Keratinocyte (primary cell): ENCODE measurements around the gene PRMT2. TPM values are rescaled to one million over a fixed set of nuclear protein-coding genes. Genes with fewer than 3 reads are reported as not detected.

Experiments used
- DNase-seq: peaks from one replicate; pipeline ENCODE4 v3.0.0-alpha.2; 2011; ENCODE audit warnings: low read depth, missing footprints, low spot score
- FAIRE-seq: peaks from 2 replicates; lab custom pipeline; 2011; peaks lifted over from hg19 to GRCh38; lab: Jason Lieb, UNC
- H2AFZ ChIP-seq: 2 replicates; pipeline ENCODE4 v1.6.0; 2012; ENCODE audit warnings: low read length, control low read depth, inconsistent platforms; ENCODE audit not compliant: control insufficient read depth
- H3K27ac ChIP-seq: 2 replicates; pipeline ENCODE4 v1.5.1; 2011; ENCODE audit warnings: low read length; ENCODE audit not compliant: control insufficient read depth, insufficient read depth
- H3K27me3 ChIP-seq: 3 replicates; pipeline ENCODE4 v1.6.0; 2011; ENCODE audit warnings: low read length; ENCODE audit not compliant: control insufficient read depth, insufficient read depth; ENCODE audit errors: extremely low read depth
- H3K36me3 ChIP-seq, 2 experiments: 2 replicates in 1 of 2; 3 replicates in 1 of 2; pipeline ENCODE4 v1.5.1; 2011; ENCODE audit warnings: low read length in 2 of 2, mild to moderate bottlenecking in 1 of 2; ENCODE audit not compliant: control insufficient read depth in 2 of 2, insufficient read depth in 2 of 2; ENCODE audit errors: extremely low read depth in 1 of 2
- H3K4me1 ChIP-seq: 3 replicates; pipeline ENCODE4 v1.5.1; 2011; ENCODE audit warnings: low read length; ENCODE audit not compliant: control insufficient read depth, insufficient read depth; ENCODE audit errors: extremely low read depth
- H3K4me2 ChIP-seq: 3 replicates; pipeline ENCODE4 v1.6.0; 2011; ENCODE audit warnings: low read depth, low read length; ENCODE audit not compliant: control insufficient read depth, insufficient read depth; ENCODE audit errors: extremely low read depth
- H3K4me3 ChIP-seq, 3 experiments: fragments of 200-600 bp in 1 of 3; sonication (generic) in 1 of 3; 2 replicates in 2 of 3; 3 replicates in 1 of 3; pipeline ENCODE4 v1.5.1; 2011 to 2016; ENCODE audit warnings: low read length in 3 of 3, mild to moderate bottlenecking in 3 of 3, control low read depth in 2 of 3, inconsistent platforms in 1 of 3, low read depth in 1 of 3, mixed read lengths in 1 of 3, mixed run types in 1 of 3, moderate library complexity in 1 of 3; ENCODE audit not compliant: control insufficient read depth in 2 of 3, insufficient read depth in 2 of 3; ENCODE audit errors: extremely low read depth in 1 of 3
- H3K79me2 ChIP-seq: 2 replicates; pipeline ENCODE4 v1.6.0; 2012; ENCODE audit warnings: low read length; ENCODE audit not compliant: control insufficient read depth, insufficient read depth
- H3K9ac ChIP-seq: 3 replicates; pipeline ENCODE4 v1.6.0; 2011; ENCODE audit warnings: low read length; ENCODE audit not compliant: control insufficient read depth, insufficient read depth; ENCODE audit errors: extremely low read depth
- H3K9me1 ChIP-seq: 3 replicates; pipeline ENCODE4 v1.6.0; 2011; ENCODE audit warnings: low read length; ENCODE audit not compliant: control insufficient read depth, insufficient read depth; ENCODE audit errors: extremely low read depth
- H3K9me3 ChIP-seq: 2 replicates; pipeline ENCODE4 v1.5.1; 2012; ENCODE audit warnings: low read depth, low read length; ENCODE audit not compliant: control insufficient read depth
- H4K20me1 ChIP-seq: 3 replicates; pipeline ENCODE4 v1.6.0; 2011; ENCODE audit warnings: low read length; ENCODE audit not compliant: control insufficient read depth, insufficient read depth; ENCODE audit errors: extremely low read depth
- EZH2 ChIP-seq: IDR thresholded peaks from one replicate; pipeline ENCODE4 v1.6.1; 2012; ENCODE audit warnings: inconsistent platforms, mild to moderate bottlenecking, low read length, moderate library complexity
- dilution Hi-C: fragments of 300-500 bp; cut with MboI; formaldehyde crosslinking; loops from one replicate; pipeline ENCODE4 v1.7.0; 2020; ENCODE audit warnings: low sequenced_read_pairs; ENCODE audit not compliant: extremely low pct_ligation_motif_present
- polyA plus RNA-seq, 5 experiments: library from polyadenylated mRNA; depleted of rRNA in 3 of 5; stranded (reverse) in 3 of 5; stranded (forward) in 1 of 5; unstranded in 1 of 5; fragments of >200 nt; gene quantifications; 1 replicate in 1 of 5; 2 replicates in 3 of 5; 3 replicates in 1 of 5; pipeline versions ENCODE4 v1.2.1 to v1.2.3, GENCODE V29; 2011 to 2012; ENCODE audit warnings: missing spikeins in 2 of 5, low read depth in 1 of 5, low replicate concordance in 1 of 5
- TF ChIP-seq, protein P1 (sequence below), 3 experiments: IDR thresholded peaks in 1 of 3; conservative IDR thresholded peaks in 1 of 3; optimal IDR thresholded peaks in 1 of 3; 2 replicates in 2 of 3; 3 replicates in 1 of 3; pipeline versions ENCODE3 to v1.5.1; 2011; ENCODE audit warnings: low read length in 3 of 3, mild to moderate bottlenecking in 3 of 3, moderate library complexity in 2 of 3, control low read depth in 1 of 3, inconsistent platforms in 1 of 3; ENCODE audit not compliant: insufficient read depth in 2 of 3; ENCODE audit errors: extremely low read depth in 1 of 3

Gene PRMT2
- polyA plus RNA-seq, 1 donor (not counting 4 experiments of a cell fraction or from before 2014, with no cell fraction given) = 97.3 TPM

DNA sequence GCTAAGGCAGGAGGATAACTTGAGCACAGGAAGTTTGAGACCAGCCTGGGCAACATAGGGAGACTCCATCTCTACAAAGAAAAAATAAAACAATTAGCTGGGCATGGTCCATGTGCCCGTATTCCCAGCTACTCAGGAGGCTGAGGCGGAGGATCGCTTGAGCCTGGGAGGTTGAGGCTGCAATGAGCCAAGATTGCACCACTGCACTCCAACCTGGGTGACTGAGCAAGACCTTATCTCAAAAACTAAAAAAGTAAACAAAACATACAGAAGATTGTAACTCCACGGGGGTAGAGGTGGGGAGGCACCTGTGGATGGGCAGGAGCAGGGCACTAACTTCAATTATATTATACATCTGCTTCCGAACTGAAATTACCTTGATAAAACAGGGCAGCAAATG is 35.2 kb upstream of the PRMT2 start:
- Histone ChIP-seq H3K9ac (no peak overlapping the region), H2AFZ (no peak overlapping the region), H3K4me1 (no peaks in the 10 kb centered on the region), H3K9me1 (no peaks in the 10 kb centered on the region), H4K20me1 (no peaks in the 10 kb centered on the region), H3K79me2 (no peaks in the 10 kb centered on the region), H3K4me3 (no peak overlapping the region), H3K9me3 (no peaks in the 10 kb centered on the region), H3K36me3 (no peaks in the 10 kb centered on the region), H3K27ac (no peak overlapping the region), H3K27me3 (peaks cover 7% of the 10 kb centered on the region), H3K4me2 (no peak overlapping the region)
- DNase-seq = no peak
- dilution Hi-C loops = no loop called here
- TF ChIP-seq EZH2 = no peak
- no peak for FAIRE-seq

DNA sequence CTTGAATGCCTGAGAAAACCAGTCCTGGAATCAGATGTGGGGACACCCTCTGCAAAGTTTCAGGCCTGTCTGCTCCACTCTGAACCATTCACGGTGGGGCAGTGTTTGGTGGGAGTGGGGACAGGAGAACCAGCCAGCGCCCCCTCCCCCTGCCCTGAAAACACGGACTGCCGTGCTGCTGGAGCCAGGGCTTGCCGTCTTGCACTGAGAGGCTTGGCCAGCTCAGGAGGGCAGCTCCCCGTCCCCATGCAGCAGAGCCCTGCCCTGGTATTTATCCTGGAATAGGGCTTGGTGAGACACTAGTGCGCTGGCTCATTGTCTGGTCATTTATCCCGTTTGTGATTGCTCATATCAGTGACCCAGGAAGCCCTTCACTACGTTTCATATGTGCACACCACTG is 34.5 kb upstream of the PRMT2 start:
- dilution Hi-C loops = no loop called here
- no peak for FAIRE-seq
- no peaks in the 10 kb centered on the region for H3K79me2 ChIP-seq
- no peaks in the 10 kb centered on the region for H3K9me1 ChIP-seq
- no peak for DNase-seq
- H3K4me3 ChIP-seq = no peak overlapping the region
- H3K9me3 ChIP-seq = no peaks in the 10 kb centered on the region
- no peaks in the 10 kb centered on the region for H3K36me3 ChIP-seq
- no peak overlapping the region for H3K4me2 ChIP-seq
- H3K9ac ChIP-seq = no peak overlapping the region
- TF ChIP-seq, protein P1, sequence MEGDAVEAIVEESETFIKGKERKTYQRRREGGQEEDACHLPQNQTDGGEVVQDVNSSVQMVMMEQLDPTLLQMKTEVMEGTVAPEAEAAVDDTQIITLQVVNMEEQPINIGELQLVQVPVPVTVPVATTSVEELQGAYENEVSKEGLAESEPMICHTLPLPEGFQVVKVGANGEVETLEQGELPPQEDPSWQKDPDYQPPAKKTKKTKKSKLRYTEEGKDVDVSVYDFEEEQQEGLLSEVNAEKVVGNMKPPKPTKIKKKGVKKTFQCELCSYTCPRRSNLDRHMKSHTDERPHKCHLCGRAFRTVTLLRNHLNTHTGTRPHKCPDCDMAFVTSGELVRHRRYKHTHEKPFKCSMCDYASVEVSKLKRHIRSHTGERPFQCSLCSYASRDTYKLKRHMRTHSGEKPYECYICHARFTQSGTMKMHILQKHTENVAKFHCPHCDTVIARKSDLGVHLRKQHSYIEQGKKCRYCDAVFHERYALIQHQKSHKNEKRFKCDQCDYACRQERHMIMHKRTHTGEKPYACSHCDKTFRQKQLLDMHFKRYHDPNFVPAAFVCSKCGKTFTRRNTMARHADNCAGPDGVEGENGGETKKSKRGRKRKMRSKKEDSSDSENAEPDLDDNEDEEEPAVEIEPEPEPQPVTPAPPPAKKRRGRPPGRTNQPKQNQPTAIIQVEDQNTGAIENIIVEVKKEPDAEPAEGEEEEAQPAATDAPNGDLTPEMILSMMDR (optimal IDR thresholded peaks at IDR 0.05 in 1 of 3, IDR thresholded peaks at IDR 0.05 in 1 of 3, conservative IDR thresholded peaks at IDR 0.05 in 1 of 3; ENCODE audit: extremely low read depth in 1 of 3, insufficient read depth in 2 of 3, low read length in 3 of 3) = no peak
- TF ChIP-seq EZH2 = no peak
- H2AFZ ChIP-seq = no peak overlapping the region
- H3K27ac ChIP-seq = no peak overlapping the region
- H3K27me3 ChIP-seq = peaks cover 7% of the 10 kb centered on the region
- no peaks in the 10 kb centered on the region for H3K4me1 ChIP-seq
- no peaks in the 10 kb centered on the region for H4K20me1 ChIP-seq

DNA sequence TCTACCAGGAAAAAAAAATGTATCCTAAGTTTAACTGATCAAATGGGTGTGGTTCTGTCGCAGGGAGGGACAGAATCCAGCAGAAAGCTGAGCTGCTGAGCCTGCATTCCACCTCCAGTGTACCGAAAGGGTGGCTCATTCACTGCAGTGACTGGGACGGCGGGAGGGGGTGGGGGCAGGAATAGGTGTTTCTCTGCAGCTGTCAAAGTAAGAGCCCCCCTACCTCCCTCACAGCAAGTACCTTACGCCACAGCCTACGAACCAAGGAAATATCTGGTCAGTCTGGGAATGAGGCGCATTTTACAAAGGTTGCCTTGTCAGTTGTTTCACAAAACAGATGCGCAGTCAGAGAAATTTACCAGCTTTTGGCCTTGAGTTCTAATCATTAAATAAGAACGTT is 32.2 kb upstream of the PRMT2 start:
- TF ChIP-seq, protein P1 (optimal IDR thresholded peaks at IDR 0.05 in 1 of 3, IDR thresholded peaks at IDR 0.05 in 1 of 3, conservative IDR thresholded peaks at IDR 0.05 in 1 of 3; ENCODE audit: extremely low read depth in 1 of 3, insufficient read depth in 2 of 3, low read length in 3 of 3) = no peak
- Histone ChIP-seq H3K4me2 (no peak overlapping the region), H3K9ac (no peak overlapping the region), H3K4me1 (no peaks in the 10 kb centered on the region), H3K4me3 (no peak overlapping the region), H3K9me3 (no peaks in the 10 kb centered on the region), H3K36me3 (no peaks in the 10 kb centered on the region), H3K79me2 (no peaks in the 10 kb centered on the region), H3K27me3 (peaks cover 14% of the 10 kb centered on the region), H2AFZ (no peak overlapping the region), H3K9me1 (no peaks in the 10 kb centered on the region), H4K20me1 (no peaks in the 10 kb centered on the region), H3K27ac (no peak overlapping the region)
- DNase-seq = no peak
- FAIRE-seq = no peak
- dilution Hi-C loops = no loop called here
